Mesendoderm (in vitro differentiated cells): Measurements from ENCODE around the gene NFILZ.

ENCODE experiments used
- DNase-seq: peaks from one replicate; pipeline ENCODE4 v3.0.0; 2013
- H2AK5ac ChIP-seq: 2 replicates; pipeline ENCODE4 v1.6.1; 2013; ENCODE audit warnings: low read length, inconsistent platforms
- H2BK120ac ChIP-seq: 2 replicates; pipeline ENCODE4 v1.6.1; 2013; ENCODE audit warnings: low read depth, mild to moderate bottlenecking, low read length, moderate library complexity, mixed read lengths
- H2BK15ac ChIP-seq: replicated peaks from 2 replicates; pipeline ENCODE4 v1.6.1; 2013; ENCODE audit warnings: low read depth, mild to moderate bottlenecking, moderate library complexity
- H2BK5ac ChIP-seq: 2 replicates; pipeline ENCODE4 v1.6.1; 2013; ENCODE audit warnings: low read length, inconsistent platforms
- H3K18ac ChIP-seq: 2 replicates; pipeline ENCODE4 v1.6.1; 2013; ENCODE audit warnings: mild to moderate bottlenecking, low read length, mixed read lengths
- H3K23ac ChIP-seq: one replicate; pipeline ENCODE4 v1.6.1; 2013; ENCODE audit warnings: low read length
- H3K27ac ChIP-seq: 2 replicates; pipeline ENCODE4 v1.5.1; 2013; ENCODE audit warnings: low read depth, mild to moderate bottlenecking, inconsistent platforms, low read length, moderate library complexity
- H3K27me3 ChIP-seq: 2 replicates; pipeline ENCODE4 v1.6.1; 2013; ENCODE audit warnings: low read length, control low read depth, mild to moderate bottlenecking, inconsistent platforms; ENCODE audit not compliant: insufficient read depth, poor library complexity
- H3K36me3 ChIP-seq: 2 replicates; pipeline ENCODE4 v1.6.1; 2013; ENCODE audit warnings: low read length, inconsistent platforms; ENCODE audit not compliant: control insufficient read depth, insufficient read depth
- H3K4ac ChIP-seq: one replicate; pipeline ENCODE4 v1.6.1; 2013; ENCODE audit warnings: low read depth, mild to moderate bottlenecking, low read length, moderate library complexity
- H3K4me1 ChIP-seq: 2 replicates; pipeline ENCODE4 v1.6.1; 2013; ENCODE audit warnings: low read depth, low read length, inconsistent platforms; ENCODE audit not compliant: control insufficient read depth
- H3K4me2 ChIP-seq: 2 replicates; pipeline ENCODE4 v1.6.1; 2013; ENCODE audit warnings: low read length
- H3K4me3 ChIP-seq: 2 replicates; pipeline ENCODE4 v1.5.1; 2013; ENCODE audit warnings: mild to moderate bottlenecking, low read length
- H3K56ac ChIP-seq: one replicate; pipeline ENCODE4 v1.6.1; 2013; ENCODE audit warnings: low read length
- H3K79me1 ChIP-seq: 2 replicates; pipeline ENCODE4 v1.6.1; 2013; ENCODE audit warnings: low read length, inconsistent platforms
- H3K79me2 ChIP-seq: 2 replicates; pipeline ENCODE4 v1.6.1; 2013; ENCODE audit warnings: mild to moderate bottlenecking, low read length; ENCODE audit not compliant: control insufficient read depth, insufficient read depth
- H3K9ac ChIP-seq: 2 replicates; pipeline ENCODE4 v1.6.1; 2013; ENCODE audit warnings: low read length, inconsistent platforms
- H4K5ac ChIP-seq: one replicate; pipeline ENCODE4 v1.6.1; 2013; ENCODE audit warnings: low read length
- H4K8ac ChIP-seq: one replicate; pipeline ENCODE4 v1.6.1; 2013; ENCODE audit warnings: low read depth, mild to moderate bottlenecking, control low read depth, low read length, moderate library complexity
- WGBS: extraction: QIAGEN DNeasy Blood & Tissue Kit; methylation state at CpG from one replicate; pipeline ENCODE4 v1.1.7; 2013; ENCODE audit warnings: low lambda C conversion rate, missing lambda C conversion rate; ENCODE audit not compliant: insufficient coverage; ENCODE audit errors: extremely low coverage; 5-methylcytosine and 5-hydroxymethylcytosine counted together

NFILZ gene

GRCh38 chr19:8601796-8602195, 28.6 kb upstream of the NFILZ start:
- no peak overlapping the region for H3K4me2 ChIP-seq
- H3K4me1 ChIP-seq, result no peaks in the 10 kb centered on the region
- peaks cover under 1% of the 10 kb centered on the region for H3K79me2 ChIP-seq
- peaks cover 3% of the 10 kb centered on the region for H3K79me1 ChIP-seq
- DNase-seq, result no peak
- no peak overlapping the region for H3K18ac ChIP-seq
- H3K4me3 ChIP-seq, result no peak overlapping the region
- no peak overlapping the region for H3K56ac ChIP-seq
- H3K9ac ChIP-seq, result no peak overlapping the region
- H3K27me3 ChIP-seq, result no peaks in the 10 kb centered on the region
- no peak overlapping the region for H2BK15ac ChIP-seq
- H3K4ac ChIP-seq, result no peak overlapping the region
- H3K23ac ChIP-seq, result no peak overlapping the region
- no peak overlapping the region for H3K27ac ChIP-seq
- no peaks in the 10 kb centered on the region for H3K36me3 ChIP-seq
- no CpG with 5 or more reads among the region's 5 CpGs for WGBS
- H2BK5ac ChIP-seq, result no peak overlapping the region
- no peak overlapping the region for H2BK120ac ChIP-seq
- no peak overlapping the region for H4K5ac ChIP-seq
- no peak overlapping the region for H4K8ac ChIP-seq
- H2AK5ac ChIP-seq, result no peak overlapping the region

DNA sequence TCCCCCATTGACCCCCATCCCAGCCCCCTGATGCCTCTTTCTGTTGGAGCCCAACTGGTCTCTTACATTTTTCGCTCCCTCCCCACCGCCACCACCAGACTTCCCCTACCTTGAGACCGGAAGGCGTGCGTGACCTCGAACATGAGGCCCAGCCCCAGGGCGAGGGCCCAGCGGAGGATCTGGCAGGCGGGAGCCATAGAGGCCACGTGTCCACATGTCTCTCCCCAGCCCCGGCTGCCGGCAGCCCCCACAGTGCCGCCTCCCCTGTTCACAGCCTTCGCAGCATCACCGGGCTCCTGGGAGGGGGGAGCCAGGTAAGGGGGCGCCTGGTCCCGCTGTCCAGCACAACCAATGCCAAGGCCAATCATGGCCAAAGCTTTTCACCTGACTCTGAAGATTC, 24.9 kb upstream of the NFILZ start:
- Histone ChIP-seq H3K4ac (no peak overlapping the region), H3K36me3 (no peaks in the 10 kb centered on the region), H3K23ac (no peak overlapping the region), H2AK5ac (no peak overlapping the region), H2BK5ac (no peak overlapping the region), H2BK120ac (no peak overlapping the region), H3K79me1 (peaks cover 18% of the 10 kb centered on the region), H3K27me3 (no peaks in the 10 kb centered on the region), H3K9ac (no peak overlapping the region), H2BK15ac (no peak overlapping the region), H3K27ac (no peak overlapping the region), H4K5ac (no peak overlapping the region), H3K18ac (no peak overlapping the region), H3K56ac (no peak overlapping the region), H3K79me2 (peaks cover 19% of the 10 kb centered on the region), H4K8ac (no peak overlapping the region), H3K4me1 (peaks cover 9% of the 10 kb centered on the region), H3K4me2 (no peak overlapping the region), H3K4me3 (no peak overlapping the region)
- no peak for DNase-seq
- WGBS, result no CpG with 5 or more reads among the region's 17 CpGs

- H2BK15ac ChIP-seq, result no peak overlapping the region
- no peak overlapping the region for H2BK120ac ChIP-seq
- no peak for DNase-seq
- H3K23ac ChIP-seq, result no peak overlapping the region
- H3K4ac ChIP-seq, result no peak overlapping the region
- H3K9ac ChIP-seq, result no peak overlapping the region
- no peak overlapping the region for H4K8ac ChIP-seq
- no peak overlapping the region for H4K5ac ChIP-seq
- peaks cover 9% of the 10 kb centered on the region for H3K4me1 ChIP-seq
- no peak overlapping the region for H3K27ac ChIP-seq
- no peak overlapping the region for H2BK5ac ChIP-seq
- no peaks in the 10 kb centered on the region for H3K27me3 ChIP-seq
- peaks cover 18% of the 10 kb centered on the region for H3K79me1 ChIP-seq
- H3K18ac ChIP-seq, result no peak overlapping the region
- no peak overlapping the region for H3K4me2 ChIP-seq
- H2AK5ac ChIP-seq, result no peak overlapping the region
- no peak overlapping the region for H3K56ac ChIP-seq
- peaks cover 19% of the 10 kb centered on the region for H3K79me2 ChIP-seq
- no peaks in the 10 kb centered on the region for H3K36me3 ChIP-seq
- H3K4me3 ChIP-seq, result no peak overlapping the region
- WGBS, result no CpG with 5 or more reads among the region's 4 CpGs
Observed at GRCh38 chr19:8607386-8607785, 23.0 kb upstream of the NFILZ start.

GRCh38 chr19:8608941-8609278, 21.5 kb upstream of the NFILZ start:
- DNase-seq, result no peak
- WGBS, result no CpG with 5 or more reads among the region's 5 CpGs

DNA sequence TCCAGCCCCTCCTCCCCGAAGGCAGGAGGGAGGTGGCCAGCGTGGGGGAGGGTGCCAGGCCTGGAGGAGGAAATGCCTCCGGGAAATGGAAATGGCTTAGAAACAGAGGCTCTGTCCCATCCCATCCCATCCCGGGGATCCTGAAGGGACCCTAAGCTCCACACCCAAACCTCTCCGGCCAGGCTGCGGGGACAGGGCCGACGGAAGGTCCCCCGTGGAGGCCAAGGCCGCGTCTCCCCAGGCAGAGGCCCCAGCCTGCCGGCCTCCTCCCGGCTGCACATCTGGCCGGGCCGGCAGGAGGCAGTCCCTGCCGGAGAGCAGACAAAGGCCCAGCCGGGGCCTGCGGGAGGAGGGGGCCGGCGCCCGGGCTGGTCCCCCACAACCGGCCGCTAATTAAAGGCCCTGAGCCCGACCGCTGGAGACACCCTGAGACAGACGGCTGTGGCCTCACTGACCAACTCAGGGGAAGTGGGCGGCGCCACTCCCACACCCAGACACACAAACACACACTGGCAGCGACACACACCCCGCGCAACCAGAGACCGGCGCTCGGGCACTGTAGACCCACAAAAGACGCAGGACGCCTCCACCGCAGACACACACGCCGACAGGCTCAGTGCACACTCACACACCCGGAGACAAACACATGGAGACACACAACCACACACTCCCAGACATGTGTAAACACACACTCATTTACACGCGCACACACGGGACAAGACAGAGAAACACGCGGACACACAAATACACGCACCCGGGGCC, 21.0 kb upstream of the NFILZ start:
- Histone ChIP-seq H3K27me3 (no peaks in the 10 kb centered on the region), H2AK5ac (peak overlapping the region; percentile 95), H3K36me3 (no peaks in the 10 kb centered on the region), H3K4me2 (peak overlapping the region; percentile 100), H2BK120ac (peak overlapping the region; percentile 16), H4K5ac (no peak overlapping the region), H3K18ac (peak overlapping the region; percentile 43), H3K4me1 (peaks cover 9% of the 10 kb centered on the region), H3K56ac (peak overlapping the region; percentile 100), H3K23ac (peak overlapping the region; percentile 98), H3K9ac (peak overlapping the region; percentile 97), H3K4me3 (peak overlapping the region; percentile 96), H4K8ac (no peak overlapping the region), H3K79me1 (peaks cover 18% of the 10 kb centered on the region), H3K27ac (peak overlapping the region; percentile 80), H3K4ac (peak overlapping the region; percentile 73), H2BK15ac (no peak overlapping the region), H3K79me2 (peaks cover 19% of the 10 kb centered on the region), H2BK5ac (peak overlapping the region; percentile 99)
- no CpG with 5 or more reads among the region's 47 CpGs for WGBS
- DNase-seq, result peak; percentile 90

More at GRCh38 chr19:8608941-8609278, 21.5 kb upstream of the NFILZ start:
- Histone ChIP-seq H3K27me3 (no peaks in the 10 kb centered on the region), H3K27ac (peak overlapping the region; percentile 80), H2BK5ac (peak overlapping the region; percentile 77), H2AK5ac (peak overlapping the region; percentile 86), H3K18ac (no peak overlapping the region), H3K4me2 (peak overlapping the region; percentile 100), H3K4me3 (no peak overlapping the region), H3K79me1 (peaks cover 18% of the 10 kb centered on the region), H3K4me1 (peaks cover 9% of the 10 kb centered on the region), H3K79me2 (peaks cover 19% of the 10 kb centered on the region), H3K36me3 (no peaks in the 10 kb centered on the region), H3K56ac (peak overlapping the region; percentile 100), H2BK15ac (no peak overlapping the region), H4K8ac (no peak overlapping the region), H3K23ac (peak overlapping the region; percentile 95), H4K5ac (no peak overlapping the region), H2BK120ac (no peak overlapping the region), H3K4ac (peak overlapping the region; percentile 73), H3K9ac (peak overlapping the region; percentile 97)
